Suppressor macrophage (primary cell): ENCODE data around the gene ZCRB1.
"Not testable (repeated sequence)": the region's sequence is repeated elsewhere in the genome, so short reads cannot be mapped to it uniquely, and the experiment has no call there.

Source experiments
- DNase-seq, 4 experiments: peaks; one replicate each; pipeline ENCODE4 v3.0.0-alpha.2; 2020 to 2022
- total RNA-seq, 17 experiments: gene quantifications; one replicate each; lab custom pipeline; 2026; ENCODE audit warnings: mixed read lengths in 6 of 17, inconsistent platforms in 3 of 17; lab: John Stamatoyannopoulos, UW

ZCRB1 gene
- total RNA-seq = 16.8 to 54.2 (median 31.7) reads per million in 17 experiments

GRCh38 chr12:42325653-42326474 is at the start of gene ZCRB1, which contains the start of gene PPHLN1:
TSS of gene ZCRB1 (minus strand) at chr12:42326094. CDS start at chr12:42324102, 1,992 bp downstream.
TSS of gene PPHLN1 (plus strand) at chr12:42326167. CDS start at chr12:42335903, 9,736 bp downstream.
- peak; percentile 81 to 92 (median 88) for DNase-seq

DNA sequence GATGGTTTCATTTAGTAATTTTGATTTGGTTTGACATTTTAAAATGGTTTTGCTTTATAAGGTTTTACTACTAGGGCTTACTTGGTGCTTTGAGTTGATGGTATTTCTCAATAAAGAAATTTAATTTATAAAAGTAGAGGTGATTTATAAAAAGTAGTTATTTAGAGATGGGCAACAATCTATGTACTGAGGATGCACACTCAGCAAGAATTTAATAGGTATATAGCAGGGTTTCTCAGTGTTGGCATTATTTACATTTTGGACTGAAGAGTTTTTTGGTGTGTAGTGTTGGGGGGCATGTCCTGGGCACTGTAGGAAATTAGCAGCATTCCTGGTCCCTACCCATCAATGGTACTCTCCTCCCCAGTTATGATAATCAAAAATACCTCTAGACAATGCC is 47.8 kb upstream of the ZCRB1 start:
- DNase-seq = no peak

GRCh38 chr12:42372154-42372791 is 46.4 kb upstream of the ZCRB1 start:
- peak; percentile 57 to 75 (median 70) for DNase-seq

DNA sequence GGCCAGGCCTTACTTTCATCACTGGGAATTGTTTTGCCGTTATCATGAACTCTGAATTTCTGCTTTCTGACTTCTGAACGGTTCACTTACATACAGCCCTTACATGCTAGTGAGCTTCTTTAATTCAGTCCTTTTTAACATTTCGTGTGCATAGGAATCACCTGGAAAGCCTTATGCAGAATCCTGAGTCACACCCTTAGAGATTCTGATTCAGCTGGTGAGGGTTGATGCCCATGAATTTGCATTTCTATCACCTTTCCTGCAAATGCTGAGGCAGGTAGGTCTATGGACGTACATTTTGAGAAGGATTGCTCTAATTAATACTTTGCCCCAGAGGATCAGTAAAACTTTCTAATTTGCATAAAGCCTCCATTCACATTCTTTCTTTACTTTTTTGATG is 44.1 kb upstream of the ZCRB1 start:
- DNase-seq = no peak

DNA sequence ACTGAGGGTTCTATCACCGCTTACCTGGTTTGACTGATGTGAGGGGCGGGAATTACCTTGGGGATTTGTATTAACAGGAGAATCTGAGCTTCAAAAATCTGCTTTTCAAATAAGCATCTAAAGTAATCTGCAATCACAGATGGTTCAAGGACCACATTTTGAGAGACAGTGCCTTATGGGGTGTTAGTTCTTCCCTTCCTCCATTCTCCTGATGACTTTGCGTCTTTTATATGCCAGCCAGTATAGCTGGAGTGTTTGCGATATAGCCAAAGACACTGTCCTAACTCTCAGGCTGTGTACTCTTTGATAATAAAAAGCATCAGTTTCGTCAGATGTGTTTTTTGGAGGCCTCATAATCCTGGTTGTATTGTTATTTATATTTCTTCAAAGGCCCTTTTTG is 39.6 kb upstream of the ZCRB1 start:
- DNase-seq = no peak

GRCh38 chr12:42364692-42365091 is 38.8 kb upstream of the ZCRB1 start:
- no peak for DNase-seq

- no peak for DNase-seq
Observed at GRCh38 chr12:42362647-42363260, 36.9 kb upstream of the ZCRB1 start.

DNA sequence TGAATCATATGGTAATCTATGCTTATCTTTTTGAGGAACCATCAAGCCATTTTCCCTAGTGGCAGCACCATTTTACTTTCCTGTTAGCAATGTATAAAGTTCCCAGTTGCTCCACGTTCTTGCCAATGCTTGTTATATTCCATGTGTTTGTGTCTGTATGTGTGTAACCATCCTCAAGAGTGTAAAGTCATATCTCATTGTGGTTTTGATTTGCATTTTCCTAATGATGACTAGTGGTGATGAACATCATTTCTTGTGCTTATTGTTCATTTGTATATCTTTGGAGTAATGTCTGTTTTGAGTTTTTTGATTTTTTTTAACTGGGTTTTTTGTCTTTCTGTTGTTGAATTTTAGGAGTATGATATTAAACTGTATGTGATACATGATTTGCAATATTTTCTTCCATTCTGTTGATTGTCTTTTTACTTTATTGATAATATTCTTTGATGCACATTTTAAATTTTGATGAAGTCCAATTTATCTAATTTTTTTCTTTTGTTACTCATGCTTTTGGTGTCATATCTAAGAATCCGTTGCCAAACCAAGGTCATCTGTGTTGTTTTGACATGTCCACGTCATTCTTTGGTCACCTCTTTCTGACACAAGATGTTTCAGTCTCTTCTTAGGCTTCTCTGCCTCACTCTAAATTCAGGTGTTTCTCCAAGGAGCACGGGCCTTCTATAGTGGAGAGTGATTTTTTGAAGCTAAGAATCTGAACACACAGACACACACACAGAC is 36.2 kb upstream of the ZCRB1 start:
- no peak for DNase-seq

DNA sequence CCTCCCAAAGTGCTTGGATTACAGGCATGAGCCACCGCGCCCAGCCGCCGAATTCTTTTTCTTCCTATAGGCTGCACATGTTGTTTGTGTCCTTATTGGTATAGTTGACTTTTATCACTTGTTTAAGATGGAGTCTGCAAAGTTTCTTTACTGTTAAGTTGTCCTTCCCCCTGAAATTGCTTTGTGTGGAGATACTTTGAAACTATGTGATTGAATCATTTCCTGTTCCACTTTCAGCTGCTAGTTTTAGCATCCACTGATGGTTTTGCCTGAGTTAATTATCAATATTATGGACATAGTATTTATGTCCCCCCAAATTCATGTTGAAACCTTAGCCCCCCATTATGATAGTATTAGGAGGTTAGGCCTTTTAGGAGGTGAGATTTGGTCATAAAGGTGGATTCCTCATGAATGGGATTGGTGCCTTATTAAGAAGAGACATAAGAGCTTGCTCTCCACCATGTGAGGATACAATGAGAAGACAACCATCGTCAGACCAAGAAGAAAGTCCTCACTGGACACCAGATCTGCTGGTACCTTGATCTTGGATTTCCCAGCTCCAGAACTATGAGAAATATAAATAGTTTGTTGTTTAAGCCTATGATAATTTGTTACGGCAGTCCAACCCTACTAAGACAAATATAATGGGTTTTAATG is 35.0 kb upstream of the ZCRB1 start:
- no peak for DNase-seq

- DNase-seq = no peak
Observed at GRCh38 chr12:42356344-42356743, 30.4 kb upstream of the ZCRB1 start.

- DNase-seq = not testable (repeated sequence)
Observed at GRCh38 chr12:42350021-42350407, 24.1 kb upstream of the ZCRB1 start.

DNA sequence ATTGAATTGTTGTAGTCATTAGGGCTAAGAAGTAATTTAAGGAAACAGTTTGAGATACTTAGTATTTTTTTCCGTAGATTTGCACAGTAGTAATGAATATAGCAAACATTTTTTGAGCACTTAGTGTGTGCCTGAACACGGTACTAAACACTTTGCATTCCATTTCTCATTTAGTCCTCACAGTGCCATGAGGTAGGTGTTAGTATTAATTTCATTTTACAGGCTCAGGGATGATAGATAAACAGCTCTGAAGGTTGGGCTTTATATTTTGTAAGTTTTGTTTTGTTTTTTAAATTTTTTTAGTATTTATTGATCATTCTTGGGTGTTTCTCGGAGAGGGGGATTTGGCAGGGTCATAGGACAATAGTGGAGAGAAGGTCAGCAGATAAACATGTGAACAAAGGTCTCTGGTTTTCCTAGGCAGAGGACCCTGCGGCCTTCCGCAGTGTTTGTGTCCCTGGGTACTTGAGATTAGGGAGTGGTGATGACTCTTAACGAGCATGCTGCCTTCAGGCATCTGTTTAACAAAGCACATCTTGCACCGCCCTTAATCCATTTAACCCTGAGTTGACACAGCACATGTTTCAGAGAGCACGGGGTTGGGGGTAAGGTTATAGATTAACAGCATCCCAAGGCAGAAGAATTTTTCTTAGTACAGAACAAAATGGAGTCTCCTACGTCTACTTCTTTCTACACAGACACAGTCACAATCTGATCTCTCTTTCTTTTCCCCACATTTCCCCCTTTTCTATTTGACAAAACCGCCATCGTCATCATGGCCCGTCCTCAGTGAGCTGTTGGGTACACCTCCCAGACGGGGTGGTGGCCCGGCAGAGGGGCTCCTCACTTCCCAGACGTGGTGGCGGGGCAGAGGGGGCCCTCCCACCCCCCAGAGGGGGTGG is 23.5 kb upstream of the ZCRB1 start:
- DNase-seq = not testable (repeated sequence)

GRCh38 chr12:42346403-42347002 is 20.6 kb upstream of the ZCRB1 start:
- no peak for DNase-seq

- DNase-seq = no peak
Observed at GRCh38 chr12:42343721-42344120, 17.8 kb upstream of the ZCRB1 start.

DNA sequence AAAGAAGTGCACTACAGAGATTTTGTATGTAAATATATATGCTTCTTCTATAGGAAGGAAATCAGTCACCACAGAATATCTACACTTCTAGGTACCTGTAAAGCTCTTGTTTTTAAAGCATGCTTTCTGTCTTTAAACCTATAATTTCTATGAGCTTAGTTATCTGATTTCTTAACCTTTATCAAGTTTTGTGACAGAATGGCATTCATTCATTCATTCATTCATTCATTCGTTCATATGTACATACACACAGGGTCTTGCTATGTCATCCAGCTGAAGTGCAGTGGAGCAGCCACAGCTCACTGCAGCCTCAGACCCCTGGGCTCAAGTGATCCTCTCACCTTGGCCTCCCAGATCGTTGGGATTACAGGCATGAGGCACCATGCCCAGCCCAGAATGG is 16.1 kb upstream of the ZCRB1 start:
- DNase-seq = no peak

DNA sequence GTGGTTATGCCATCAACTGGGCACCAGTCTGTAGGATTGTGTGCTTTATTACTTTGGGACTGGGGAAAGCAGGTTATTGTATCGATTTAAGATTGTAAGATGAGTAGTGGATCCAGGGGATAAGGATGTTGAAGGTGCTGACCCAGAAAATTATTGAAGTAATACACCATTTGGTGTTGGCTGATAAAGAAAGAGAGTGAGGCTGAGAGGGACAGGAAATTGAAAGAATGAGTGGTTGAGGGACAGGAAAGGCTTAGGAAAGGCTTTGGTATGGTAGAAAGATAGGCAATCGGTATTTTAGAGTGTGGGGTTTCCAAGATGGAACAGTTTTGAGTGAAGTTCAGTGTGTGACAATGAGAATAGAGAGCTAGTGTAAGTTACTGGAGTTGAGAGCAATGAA is 12.4 kb upstream of the ZCRB1 start:
- no peak for DNase-seq

GRCh38 chr12:42336286-42336685 is 10.4 kb upstream of the ZCRB1 start:
- DNase-seq = no peak

- DNase-seq = peak; percentile 30 to 71 (median 64)
Observed at GRCh38 chr12:42332301-42333285, 6.7 kb upstream of the ZCRB1 start.

DNA sequence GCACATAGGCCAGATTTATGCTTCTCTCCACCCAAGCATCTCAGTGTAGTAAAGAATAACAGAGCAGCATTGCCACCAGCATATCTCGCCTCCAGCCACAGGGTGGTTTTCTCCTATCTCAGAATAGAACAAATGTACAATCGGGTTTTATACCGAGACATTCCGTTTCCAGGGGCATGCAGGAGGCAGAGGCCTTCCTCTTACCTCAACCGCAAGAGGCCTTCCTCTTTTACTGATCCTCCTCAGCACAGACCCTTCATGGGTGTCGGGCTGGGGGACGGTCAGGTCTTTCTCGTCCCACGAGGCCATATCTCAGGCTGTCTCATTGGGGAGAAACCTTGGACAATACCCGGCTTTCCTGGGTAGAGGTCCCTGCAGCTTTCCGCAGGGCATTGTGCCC is 4.2 kb upstream of the ZCRB1 start:
- DNase-seq = peak in 2 of 4 experiments; percentile 3 to 7
